ENCODE data around the gene SAP30BP. TPM values are rescaled to one million over a fixed set of nuclear protein-coding genes. Genes with fewer than 3 reads are reported as not detected.
A peak's percentile ranks its signal among the peaks of the same experiment; 100 is the strongest.
"Not testable (repeated sequence)": the region's sequence is repeated elsewhere in the genome, so short reads cannot be mapped to it uniquely, and the experiment has no call there.

Gene SAP30BP
- total RNA-seq, 1 donor from 2014 or later: 89.3 TPM

- H3K36me3 Mint-ChIP-seq: no peaks in the 10 kb centered on the region
- H3K27ac Mint-ChIP-seq: peak overlapping the region; percentile 65
- H3K4me1 Mint-ChIP-seq (ENCODE audit: unreplicated experiment): peaks cover 13% of the 10 kb centered on the region
- peak overlapping the region; percentile 86 for H3K4me3 Mint-ChIP-seq
- H3K27me3 Mint-ChIP-seq: no peaks in the 10 kb centered on the region
- H3K9me3 Mint-ChIP-seq: no peaks in the 10 kb centered on the region
- DNase-seq (ENCODE audit: extremely low spot score, unreplicated experiment): no peak
- no peak for TF ChIP-seq CTCF (conservative IDR thresholded peaks at IDR 0.05)
Measured at GRCh38 chr17:75634754-75635609, 32.2 kb upstream of the SAP30BP start.

- no peak overlapping the region for H3K4me3 Mint-ChIP-seq
- peaks cover 13% of the 10 kb centered on the region for H3K4me1 Mint-ChIP-seq (ENCODE audit: unreplicated experiment)
- H3K27ac Mint-ChIP-seq: peak overlapping the region; percentile 65
- no peaks in the 10 kb centered on the region for H3K36me3 Mint-ChIP-seq
- H3K27me3 Mint-ChIP-seq: no peaks in the 10 kb centered on the region
- TF ChIP-seq CTCF (conservative IDR thresholded peaks at IDR 0.05): no peak
- DNase-seq (ENCODE audit: extremely low spot score, unreplicated experiment): no peak
- H3K9me3 Mint-ChIP-seq: no peaks in the 10 kb centered on the region
Measured at GRCh38 chr17:75635610-75636202, 31.4 kb upstream of the SAP30BP start.

- peak overlapping the region; percentile 36 for H3K27ac Mint-ChIP-seq
- no peak overlapping the region for H3K4me3 Mint-ChIP-seq
- DNase-seq (ENCODE audit: extremely low spot score, unreplicated experiment): no peak
- H3K4me1 Mint-ChIP-seq (ENCODE audit: unreplicated experiment): peaks cover 13% of the 10 kb centered on the region
- H3K27me3 Mint-ChIP-seq: no peaks in the 10 kb centered on the region
- no peak for TF ChIP-seq CTCF (conservative IDR thresholded peaks at IDR 0.05)
- no peaks in the 10 kb centered on the region for H3K9me3 Mint-ChIP-seq
- H3K36me3 Mint-ChIP-seq: no peaks in the 10 kb centered on the region
Measured at GRCh38 chr17:75636381-75637142, 30.6 kb upstream of the SAP30BP start.

- peak overlapping the region; percentile 44 for H3K4me3 Mint-ChIP-seq
- H3K36me3 Mint-ChIP-seq: no peaks in the 10 kb centered on the region
- no peak for DNase-seq (ENCODE audit: extremely low spot score, unreplicated experiment)
- no peaks in the 10 kb centered on the region for H3K9me3 Mint-ChIP-seq
- peak overlapping the region; percentile 36 for H3K27ac Mint-ChIP-seq
- peaks cover 13% of the 10 kb centered on the region for H3K4me1 Mint-ChIP-seq (ENCODE audit: unreplicated experiment)
- TF ChIP-seq CTCF (conservative IDR thresholded peaks at IDR 0.05): no peak
- H3K27me3 Mint-ChIP-seq: no peaks in the 10 kb centered on the region
Measured at GRCh38 chr17:75637143-75637538, 30.0 kb upstream of the SAP30BP start.

GRCh38 chr17:75637551-75637950 is 29.6 kb upstream of the SAP30BP start:
- TF ChIP-seq CTCF (conservative IDR thresholded peaks at IDR 0.05): no peak
- Mint-ChIP-seq H3K4me1 (ENCODE audit: unreplicated experiment) (peaks cover 13% of the 10 kb centered on the region), H3K27ac (no peak overlapping the region), H3K9me3 (no peaks in the 10 kb centered on the region), H3K36me3 (no peaks in the 10 kb centered on the region), H3K4me3 (no peak overlapping the region), H3K27me3 (no peaks in the 10 kb centered on the region)
- DNase-seq (ENCODE audit: extremely low spot score, unreplicated experiment): no peak

GRCh38 chr17:75638039-75638438 is 29.1 kb upstream of the SAP30BP start:
- not testable (repeated sequence) for H3K36me3 Mint-ChIP-seq; H3K4me3 Mint-ChIP-seq; DNase-seq (ENCODE audit: extremely low spot score, unreplicated experiment); H3K27me3 Mint-ChIP-seq; H3K9me3 Mint-ChIP-seq
- H3K4me1 Mint-ChIP-seq (ENCODE audit: unreplicated experiment): peaks cover 13% of the 10 kb centered on the region
- H3K27ac Mint-ChIP-seq: peak overlapping the region; percentile 89
